Muscle of arm (tissue), 12 donors: ENCODE measurements around the gene CYB5RL. TPM values are rescaled to one million over a fixed set of nuclear protein-coding genes. Genes with fewer than 3 reads are reported as not detected.
"Not testable (repeated sequence)": the region's sequence is repeated elsewhere in the genome, so short reads cannot be mapped to it uniquely, and the experiment has no call there.

Experiments
- DNase-seq: peaks from one replicate; pipeline ENCODE4 v3.0.0-alpha.2; 2013
- polyA plus RNA-seq, 12 donors: library from polyadenylated mRNA; unstranded; fragments of 120-200 nt; gene quantifications; one replicate each; pipeline ENCODE4 v1.2.1, GENCODE V29; 2013; ENCODE audit not compliant: insufficient read length in 12 of 12

Gene CYB5RL
- polyA plus RNA-seq, 12 donors, result 4.5 to 8.5 (median 6.5) TPM; not detected in 1

GRCh38 chr1:54190526-54190925, 9.3 kb downstream of the CYB5RL start:
- DNase-seq, result no peak

GRCh38 chr1:54188291-54188690, 11.5 kb downstream of the CYB5RL start:
- no peak for DNase-seq

- DNase-seq, result no peak
Measured at GRCh38 chr1:54186056-54186455, 13.8 kb downstream of the CYB5RL start.

DNA sequence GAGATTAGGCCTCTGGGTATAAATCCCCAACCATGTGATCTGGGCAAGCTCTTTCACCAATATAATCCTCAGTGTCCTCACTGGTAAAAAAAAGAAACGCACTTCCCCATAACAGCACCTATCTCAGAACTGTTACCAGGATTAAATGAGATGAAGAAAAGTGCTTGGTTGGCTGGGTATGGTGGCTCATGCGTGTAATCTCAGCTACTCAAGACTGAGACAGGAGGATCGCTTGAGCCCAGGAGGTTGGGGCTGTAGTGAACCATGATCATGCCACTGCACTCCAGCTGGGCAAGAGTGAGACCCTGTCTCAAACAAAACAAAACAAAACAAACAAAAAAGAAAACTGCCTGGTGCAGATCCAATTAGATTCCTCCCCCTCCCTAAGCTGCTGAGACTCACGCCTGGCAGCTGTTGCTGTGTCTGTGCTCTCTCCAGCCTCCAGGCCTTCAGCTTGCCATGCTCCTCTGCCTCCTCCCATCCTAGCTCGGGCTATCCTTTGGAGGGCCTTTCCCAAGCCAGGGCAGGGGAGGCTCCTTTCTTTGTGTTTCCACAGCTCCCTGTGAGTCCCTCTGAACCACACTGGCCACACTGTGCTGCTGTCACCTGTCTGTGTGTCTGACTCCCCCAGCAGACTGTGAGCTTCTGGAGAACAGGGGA, 19.0 kb downstream of the CYB5RL start:
- no peak for DNase-seq

GRCh38 chr1:54178296-54179070, 21.3 kb downstream of the CYB5RL start:
- no peak for DNase-seq

DNA sequence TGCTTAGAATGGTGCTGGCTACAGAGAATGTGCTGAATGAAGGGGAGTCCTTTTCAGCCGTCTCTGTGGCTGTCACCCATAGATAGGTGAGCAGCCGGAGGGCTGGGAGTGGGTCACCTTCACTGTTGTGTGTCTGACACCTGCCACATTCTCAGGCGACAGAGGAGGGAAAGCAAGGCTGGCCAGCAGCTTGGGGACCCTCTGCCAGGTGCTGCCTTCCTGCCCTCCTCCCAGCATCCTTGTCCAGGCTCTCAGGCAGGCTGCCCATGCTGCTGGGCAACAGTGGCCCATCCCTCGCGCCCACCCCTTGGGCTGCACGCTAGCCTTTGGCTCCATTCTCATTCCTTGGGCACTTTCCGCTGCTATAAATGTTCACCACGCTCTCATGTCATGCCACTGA, 22.1 kb downstream of the CYB5RL start:
- no peak for DNase-seq

DNA sequence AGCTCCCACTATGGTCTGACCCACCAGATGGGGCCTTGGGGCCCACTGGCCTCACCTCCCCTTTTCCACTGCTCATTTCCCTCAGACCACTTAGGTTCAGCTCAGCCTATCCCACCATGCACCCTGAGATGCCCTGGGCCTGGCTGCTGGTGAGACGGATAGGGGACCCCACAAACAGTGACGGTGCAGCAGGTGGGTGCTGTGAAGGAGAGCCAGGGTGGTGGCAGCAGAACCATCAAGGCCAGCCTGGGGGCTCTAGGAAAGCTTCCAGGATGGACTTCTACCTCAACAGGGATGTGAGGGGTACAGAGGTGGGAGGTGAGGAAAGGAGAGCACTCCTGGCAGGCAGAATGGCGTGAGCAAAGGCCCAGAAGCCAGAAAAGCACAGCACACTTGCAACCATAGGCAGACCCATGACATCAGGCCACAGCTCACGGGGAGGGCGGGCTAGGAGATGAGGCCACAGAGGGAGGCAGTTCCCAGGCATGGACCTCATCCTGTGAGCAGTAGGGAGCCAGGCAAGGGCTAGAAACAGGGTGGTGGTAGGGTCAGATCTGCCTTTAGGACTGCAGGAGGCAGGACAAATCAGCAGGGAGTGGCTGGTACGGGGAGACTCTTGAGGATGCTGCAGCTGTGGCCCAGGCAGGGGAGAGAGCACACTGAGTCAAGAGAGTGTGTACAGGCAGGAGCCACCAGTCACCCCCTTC, 23.1 kb downstream of the CYB5RL start:
- no peak for DNase-seq

DNA sequence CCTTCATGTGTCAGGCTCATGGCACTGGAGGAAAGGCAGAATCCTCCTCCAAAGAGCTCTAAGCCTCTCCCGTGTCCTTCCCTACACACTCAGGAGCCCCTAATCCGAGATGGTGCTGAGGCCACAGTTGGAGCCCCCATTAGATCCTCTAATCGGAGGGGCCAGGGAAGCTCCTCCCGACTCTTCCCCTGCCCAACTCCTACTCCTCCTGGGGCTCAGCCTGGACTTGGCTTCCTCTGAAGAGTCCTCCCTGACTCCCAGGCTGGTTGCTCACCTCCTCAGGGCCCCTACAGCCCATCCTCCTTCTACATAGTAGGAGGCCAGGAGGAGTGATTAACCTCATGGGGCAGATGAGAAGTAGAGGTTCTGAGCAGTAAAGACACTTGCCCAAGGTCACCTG, 25.7 kb downstream of the CYB5RL start:
- no peak for DNase-seq

DNA sequence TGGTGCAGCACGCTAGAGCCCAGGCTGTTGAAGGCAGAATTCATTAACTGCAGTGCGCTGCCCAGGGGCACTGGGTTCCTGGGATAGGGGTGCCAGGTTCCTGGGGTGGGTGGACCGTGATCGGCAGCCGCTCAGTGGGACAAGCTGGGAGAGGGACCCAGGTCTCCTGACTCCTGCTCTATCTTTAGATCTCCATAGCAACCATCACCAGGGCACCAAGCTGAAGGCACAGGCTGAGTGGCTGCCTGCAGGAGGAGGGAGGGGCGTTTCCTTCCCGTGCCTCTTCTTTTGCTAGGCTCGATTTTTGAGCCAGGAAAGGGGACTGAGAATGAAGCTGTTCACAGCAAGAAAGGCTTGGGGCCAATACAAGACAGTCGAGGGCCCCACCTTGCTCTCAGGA, 26.1 kb downstream of the CYB5RL start:
- no peak for DNase-seq

DNA sequence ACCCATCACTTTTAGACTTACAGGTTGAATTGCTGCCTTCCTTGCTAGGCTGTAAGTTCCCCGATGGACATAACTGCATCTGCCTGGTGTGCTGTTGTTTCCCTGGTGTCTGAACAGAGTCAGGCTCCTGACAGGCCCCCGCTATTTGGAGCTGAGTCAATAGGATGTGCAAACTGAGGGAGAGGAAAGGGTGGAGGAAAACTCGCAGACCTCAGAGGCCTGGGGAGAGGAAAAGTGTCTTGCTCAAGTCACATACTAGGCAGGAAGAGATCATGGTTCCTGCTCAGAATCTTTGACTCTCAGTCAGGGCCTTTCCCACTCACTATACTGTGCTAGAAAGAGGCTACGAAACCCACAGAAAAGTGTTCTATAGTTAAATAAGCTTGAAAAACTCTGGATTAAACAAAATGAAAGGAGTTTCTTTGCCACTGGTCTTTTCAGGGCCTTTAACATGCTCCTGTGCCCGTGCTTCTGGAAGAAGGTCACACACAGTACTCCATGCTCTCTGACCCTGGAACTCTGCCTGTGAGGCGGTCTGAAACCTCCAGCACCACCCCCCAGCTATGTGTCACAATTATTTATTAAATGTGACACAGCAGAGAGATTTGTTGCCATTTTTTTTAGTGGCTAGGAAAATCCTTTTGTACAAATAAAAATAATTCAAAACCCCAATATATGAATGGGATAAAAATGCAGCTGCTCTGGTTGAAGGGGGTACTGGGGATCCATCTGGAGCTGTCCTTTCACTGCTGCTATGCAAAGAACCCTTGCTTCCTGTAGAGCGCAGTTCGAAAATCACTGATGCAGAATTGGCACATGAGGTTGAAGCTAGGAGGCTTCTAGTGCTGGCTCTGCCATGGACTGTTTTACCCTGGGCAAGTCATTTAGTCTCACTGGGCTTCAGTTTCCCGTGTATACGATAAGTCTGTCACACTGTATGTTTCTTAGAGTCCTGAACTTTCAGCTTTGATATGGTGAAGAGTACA, 26.9 kb downstream of the CYB5RL start:
- DNase-seq, result peak; percentile 9

GRCh38 chr1:54171606-54172005, 28.2 kb downstream of the CYB5RL start:
- DNase-seq, result no peak

DNA sequence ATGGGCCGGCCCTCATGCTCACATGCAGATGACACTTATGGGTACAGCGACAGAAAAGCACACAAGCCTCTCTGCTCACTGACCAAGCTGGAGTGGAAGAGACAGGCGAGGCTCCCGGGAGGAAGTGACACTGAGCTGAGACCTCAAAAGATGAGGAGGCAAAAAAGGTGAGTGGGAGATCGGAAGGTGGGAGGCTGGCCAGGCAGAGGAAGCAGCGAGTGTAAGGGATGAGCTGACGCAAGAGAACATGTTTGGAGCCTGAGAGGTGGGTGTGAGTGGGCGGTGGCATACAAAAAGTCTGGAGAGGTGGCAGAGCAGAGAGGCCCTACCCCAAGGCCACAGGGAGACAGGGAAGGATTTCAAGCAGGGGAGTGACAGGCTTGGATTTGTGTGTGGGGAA, 28.8 kb downstream of the CYB5RL start:
- DNase-seq, result no peak

DNA sequence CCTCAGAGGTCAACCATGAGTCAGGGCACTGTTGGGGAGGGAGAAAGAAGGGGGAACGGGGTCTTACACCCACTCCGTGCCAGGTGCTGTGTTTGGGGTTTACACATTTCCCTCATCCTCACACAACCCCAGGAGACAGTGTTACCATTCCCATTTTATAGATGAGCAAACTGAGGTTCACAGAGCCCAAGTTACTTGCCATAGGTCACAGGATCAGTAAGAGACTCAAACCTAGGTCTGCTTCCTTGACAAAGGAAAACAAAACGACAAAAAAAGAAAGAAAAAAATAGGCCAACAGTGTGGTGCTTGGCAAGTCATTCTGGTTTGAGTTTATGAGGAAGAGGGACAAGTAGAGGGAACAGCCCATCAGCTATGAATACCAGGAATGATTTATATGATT, 30.8 kb downstream of the CYB5RL start:
- no peak for DNase-seq

- no peak for DNase-seq
Measured at GRCh38 chr1:54168206-54168965, 31.4 kb downstream of the CYB5RL start.

- DNase-seq, result no peak
Measured at GRCh38 chr1:54167422-54168139, 32.2 kb downstream of the CYB5RL start.

DNA sequence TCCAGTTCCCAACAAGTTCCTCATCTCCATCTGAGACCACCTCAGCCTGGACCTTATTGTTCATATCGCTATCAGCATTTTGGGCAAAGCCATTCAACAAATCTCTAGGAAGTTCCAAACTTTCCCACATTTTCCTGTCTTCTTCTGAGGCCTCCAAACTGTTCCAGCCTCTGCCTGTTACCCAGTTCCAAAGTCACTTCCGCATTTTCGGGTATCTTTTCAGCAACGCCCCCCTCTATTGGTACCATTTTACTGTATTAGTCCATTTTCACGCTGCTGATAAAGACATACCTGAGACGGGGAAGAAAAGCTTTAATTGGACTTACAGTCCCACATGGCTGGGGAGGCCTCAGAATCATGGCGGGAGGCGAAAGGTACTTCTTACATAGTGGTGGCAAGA, 33.5 kb downstream of the CYB5RL start:
- not testable (repeated sequence) for DNase-seq

DNA sequence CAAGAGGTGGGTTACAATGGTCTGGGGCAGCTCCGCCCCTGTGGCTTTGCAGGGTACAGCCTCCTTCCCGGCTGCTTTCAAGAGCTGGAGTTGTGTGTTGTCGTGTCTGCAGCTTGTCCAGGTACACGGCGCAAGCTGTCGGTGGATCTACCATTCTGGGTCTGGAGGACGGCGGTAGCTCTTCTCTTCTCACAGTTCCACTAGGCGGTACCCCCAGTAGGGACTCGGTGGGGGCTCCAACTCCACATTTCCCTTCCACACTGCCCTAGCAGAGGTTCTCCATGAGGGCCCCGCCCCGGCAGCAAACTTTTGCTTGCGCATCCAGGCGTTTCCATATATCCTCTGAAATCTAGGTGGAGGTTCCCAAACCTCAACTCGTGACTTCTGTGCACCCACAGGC, 34.7 kb downstream of the CYB5RL start:
- no peak for DNase-seq

DNA sequence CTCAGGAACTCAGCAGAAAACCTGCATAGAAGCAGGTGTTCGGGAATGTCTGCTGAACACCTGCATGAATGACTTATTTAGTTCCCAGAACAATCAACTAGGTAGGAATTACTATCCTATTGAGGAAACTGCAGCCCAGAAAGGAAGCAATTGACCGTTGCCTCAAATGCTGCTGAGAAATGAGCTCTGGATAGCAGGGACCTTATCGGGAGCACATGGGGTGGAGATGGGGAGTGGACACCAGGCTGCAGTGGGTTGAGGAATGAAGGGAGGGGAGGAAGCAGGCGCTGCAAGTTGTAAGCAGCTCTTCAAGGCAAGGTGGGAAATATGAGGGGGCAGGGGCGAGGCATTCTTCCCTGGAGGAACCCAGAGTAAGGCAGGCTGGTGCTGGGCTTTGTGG, 36.3 kb downstream of the CYB5RL start:
- DNase-seq, result no peak

GRCh38 chr1:54163051-54163450, 36.8 kb downstream of the CYB5RL start:
- DNase-seq, result no peak

DNA sequence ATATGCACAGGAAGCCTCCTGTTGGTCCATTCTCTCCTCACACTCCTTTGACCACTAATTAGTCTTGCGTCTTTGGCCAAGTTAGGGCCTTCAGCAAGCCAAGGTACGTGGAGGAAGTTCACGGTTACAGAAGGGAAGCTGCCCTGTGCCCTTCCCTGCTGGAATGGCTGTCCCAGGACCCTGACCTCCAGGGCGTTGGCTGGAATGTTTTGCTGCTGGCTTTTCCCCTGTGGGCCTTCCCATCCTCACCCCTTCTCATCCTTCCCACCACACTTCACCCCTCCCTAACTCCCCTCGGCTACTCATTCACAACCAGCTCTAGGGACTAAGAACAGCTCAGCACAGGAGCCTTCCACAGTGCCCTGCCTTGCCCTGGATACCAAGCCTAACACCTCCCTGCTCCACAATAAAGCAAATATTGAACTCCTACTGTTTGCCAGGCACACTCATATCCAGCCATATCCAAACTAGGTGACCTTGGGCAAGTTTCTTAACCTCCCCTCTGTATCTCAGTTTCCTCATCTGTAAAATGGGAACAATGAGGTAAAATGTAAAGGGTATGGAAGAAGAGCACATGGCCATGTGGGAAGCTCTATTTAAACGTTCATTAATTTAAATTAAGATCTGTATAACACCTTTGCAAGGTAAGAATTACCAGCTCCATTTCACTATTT, 38.2 kb downstream of the CYB5RL start:
- no peak for DNase-seq
